Measurements from ENCODE around the gene VGLL4.

The VGLL4 gene

GRCh38 chr3:11563865-11564185, 79.9 kb downstream of the VGLL4 start:
- Histone ChIP-seq H3K4me3 (ENCODE audit: low read length) (no peak overlapping the region), H3K27ac (ENCODE audit: low read depth, low read length) (no peak overlapping the region), H3K4ac (ENCODE audit: low read depth, low read length) (no peak overlapping the region), H3K23ac (ENCODE audit: low read length) (no peak overlapping the region), H3K79me1 (ENCODE audit: low read length) (peaks cover 18% of the 10 kb centered on the region), H4K8ac (ENCODE audit: low read depth, low read length) (no peak overlapping the region), H3K4me2 (ENCODE audit: low read length) (no peak overlapping the region), H2BK5ac (ENCODE audit: low read length) (no peak overlapping the region), H3K9ac (ENCODE audit: low read length) (no peak overlapping the region), H3K4me1 (ENCODE audit: control insufficient read depth, low read depth, low read length) (no peaks in the 10 kb centered on the region), H3K36me3 (ENCODE audit: control insufficient read depth, insufficient read depth, low read length) (no peaks in the 10 kb centered on the region), H2BK120ac (ENCODE audit: low read depth, low read length) (no peak overlapping the region), H3K56ac (ENCODE audit: low read length) (no peak overlapping the region), H3K27me3 (ENCODE audit: insufficient read depth, low read length, poor library complexity) (no peaks in the 10 kb centered on the region), H2AK5ac (ENCODE audit: low read length) (no peak overlapping the region), H3K18ac (ENCODE audit: low read length) (no peak overlapping the region), H3K79me2 (ENCODE audit: control insufficient read depth, insufficient read depth, low read length) (peaks cover 13% of the 10 kb centered on the region), H2BK15ac (replicated peaks; ENCODE audit: low read depth) (no peak overlapping the region), H4K5ac (ENCODE audit: low read length) (no peak overlapping the region)
- no CpG with 5 or more reads among the region's 7 CpGs for WGBS (ENCODE audit: extremely low coverage, insufficient coverage, low lambda C conversion rate)
- no peak for DNase-seq

GRCh38 chr3:11563159-11563864, 80.4 kb downstream of the VGLL4 start:
- no peak overlapping the region for H3K27ac ChIP-seq (ENCODE audit: low read depth, low read length)
- no peak overlapping the region for H3K4me2 ChIP-seq (ENCODE audit: low read length)
- no peak overlapping the region for H2AK5ac ChIP-seq (ENCODE audit: low read length)
- DNase-seq: no peak
- no peak overlapping the region for H3K23ac ChIP-seq (ENCODE audit: low read length)
- H3K9ac ChIP-seq (ENCODE audit: low read length): no peak overlapping the region
- peaks cover 17% of the 10 kb centered on the region for H3K79me1 ChIP-seq (ENCODE audit: low read length)
- no peak overlapping the region for H3K18ac ChIP-seq (ENCODE audit: low read length)
- H4K5ac ChIP-seq (ENCODE audit: low read length): no peak overlapping the region
- H3K79me2 ChIP-seq (ENCODE audit: control insufficient read depth, insufficient read depth, low read length): peaks cover 13% of the 10 kb centered on the region
- WGBS (ENCODE audit: extremely low coverage, insufficient coverage, low lambda C conversion rate): no CpG with 5 or more reads among the region's 16 CpGs
- no peak overlapping the region for H3K4ac ChIP-seq (ENCODE audit: low read depth, low read length)
- H3K56ac ChIP-seq (ENCODE audit: low read length): no peak overlapping the region
- H2BK5ac ChIP-seq (ENCODE audit: low read length): no peak overlapping the region
- H2BK15ac ChIP-seq (replicated peaks; ENCODE audit: low read depth): no peak overlapping the region
- no peak overlapping the region for H2BK120ac ChIP-seq (ENCODE audit: low read depth, low read length)
- H3K4me1 ChIP-seq (ENCODE audit: control insufficient read depth, low read depth, low read length): no peaks in the 10 kb centered on the region
- no peaks in the 10 kb centered on the region for H3K36me3 ChIP-seq (ENCODE audit: control insufficient read depth, insufficient read depth, low read length)
- H4K8ac ChIP-seq (ENCODE audit: low read depth, low read length): no peak overlapping the region
- H3K4me3 ChIP-seq (ENCODE audit: low read length): no peak overlapping the region
- H3K27me3 ChIP-seq (ENCODE audit: insufficient read depth, low read length, poor library complexity): no peaks in the 10 kb centered on the region

- no peak overlapping the region for H2BK5ac ChIP-seq (ENCODE audit: low read length)
- H3K36me3 ChIP-seq (ENCODE audit: control insufficient read depth, insufficient read depth, low read length): peaks cover 2% of the 10 kb centered on the region
- H3K4me2 ChIP-seq (ENCODE audit: low read length): no peak overlapping the region
- H3K79me2 ChIP-seq (ENCODE audit: control insufficient read depth, insufficient read depth, low read length): peaks cover 13% of the 10 kb centered on the region
- H3K23ac ChIP-seq (ENCODE audit: low read length): no peak overlapping the region
- no peak overlapping the region for H3K4me3 ChIP-seq (ENCODE audit: low read length)
- H3K56ac ChIP-seq (ENCODE audit: low read length): no peak overlapping the region
- peaks cover 18% of the 10 kb centered on the region for H3K79me1 ChIP-seq (ENCODE audit: low read length)
- DNase-seq: no peak
- no peak overlapping the region for H3K4ac ChIP-seq (ENCODE audit: low read depth, low read length)
- no peaks in the 10 kb centered on the region for H3K27me3 ChIP-seq (ENCODE audit: insufficient read depth, low read length, poor library complexity)
- H3K18ac ChIP-seq (ENCODE audit: low read length): no peak overlapping the region
- no CpG with 5 or more reads among the region's 17 CpGs for WGBS (ENCODE audit: extremely low coverage, insufficient coverage, low lambda C conversion rate)
- H3K9ac ChIP-seq (ENCODE audit: low read length): no peak overlapping the region
- no peak overlapping the region for H2BK120ac ChIP-seq (ENCODE audit: low read depth, low read length)
- no peak overlapping the region for H2AK5ac ChIP-seq (ENCODE audit: low read length)
- no peaks in the 10 kb centered on the region for H3K4me1 ChIP-seq (ENCODE audit: control insufficient read depth, low read depth, low read length)
- H3K27ac ChIP-seq (ENCODE audit: low read depth, low read length): no peak overlapping the region
- no peak overlapping the region for H2BK15ac ChIP-seq (replicated peaks; ENCODE audit: low read depth)
- no peak overlapping the region for H4K5ac ChIP-seq (ENCODE audit: low read length)
- no peak overlapping the region for H4K8ac ChIP-seq (ENCODE audit: low read depth, low read length)
Observed at GRCh38 chr3:11562277-11562881, 81.3 kb downstream of the VGLL4 start.

- WGBS (ENCODE audit: extremely low coverage, insufficient coverage, low lambda C conversion rate): no CpG with 5 or more reads among the region's 12 CpGs
Observed at GRCh38 chr3:11560746-11561145, 83.0 kb downstream of the VGLL4 start.

DNA sequence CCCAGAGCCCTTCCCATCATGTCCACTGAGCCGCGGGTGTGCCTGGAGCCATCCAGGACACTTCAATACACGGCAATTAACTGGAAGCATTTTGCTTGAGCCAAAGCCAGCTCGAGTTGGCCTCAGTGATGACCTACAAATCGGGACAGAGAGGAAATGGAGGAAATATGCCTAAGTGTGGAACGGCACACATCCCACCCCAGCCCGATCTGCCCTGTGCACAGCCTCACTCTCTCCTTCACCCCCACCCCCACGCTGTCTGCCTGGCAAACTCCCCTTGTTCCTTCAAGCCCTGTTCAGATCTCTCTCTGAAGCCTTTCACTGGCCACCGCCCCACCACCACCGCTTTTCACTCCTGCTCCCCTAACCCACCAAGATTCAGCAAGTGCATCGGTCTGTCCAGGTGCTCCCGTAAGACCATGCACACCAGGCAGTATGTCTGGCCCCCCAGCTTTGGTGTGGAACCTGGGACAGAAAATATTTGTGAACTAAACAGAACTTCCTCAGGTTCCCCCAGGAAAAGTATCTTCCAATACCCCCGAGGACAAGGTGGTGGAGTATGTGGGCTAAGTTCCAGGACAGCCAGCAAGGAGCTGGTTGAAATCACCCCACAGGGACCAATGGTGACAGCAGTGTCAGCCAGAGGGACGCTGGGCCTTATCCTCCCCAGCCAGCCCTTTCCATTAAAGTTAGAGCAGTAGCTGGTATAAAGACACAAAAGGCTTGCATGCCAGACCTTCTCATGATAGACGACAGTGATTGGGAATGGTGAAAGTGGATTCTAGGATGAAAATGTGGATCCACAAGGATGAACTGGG, 83.7 kb downstream of the VGLL4 start:
- Histone ChIP-seq H3K36me3 (ENCODE audit: control insufficient read depth, insufficient read depth, low read length) (peaks cover 2% of the 10 kb centered on the region), H3K56ac (ENCODE audit: low read length) (no peak overlapping the region), H2AK5ac (ENCODE audit: low read length) (no peak overlapping the region), H4K8ac (ENCODE audit: low read depth, low read length) (no peak overlapping the region), H3K9ac (ENCODE audit: low read length) (no peak overlapping the region), H2BK120ac (ENCODE audit: low read depth, low read length) (no peak overlapping the region), H3K79me2 (ENCODE audit: control insufficient read depth, insufficient read depth, low read length) (no peaks in the 10 kb centered on the region), H3K27ac (ENCODE audit: low read depth, low read length) (no peak overlapping the region), H3K4ac (ENCODE audit: low read depth, low read length) (no peak overlapping the region), H2BK15ac (replicated peaks; ENCODE audit: low read depth) (no peak overlapping the region), H3K79me1 (ENCODE audit: low read length) (peaks cover 5% of the 10 kb centered on the region), H3K4me2 (ENCODE audit: low read length) (no peak overlapping the region), H3K4me1 (ENCODE audit: control insufficient read depth, low read depth, low read length) (no peaks in the 10 kb centered on the region), H3K4me3 (ENCODE audit: low read length) (no peak overlapping the region), H4K5ac (ENCODE audit: low read length) (no peak overlapping the region), H3K23ac (ENCODE audit: low read length) (no peak overlapping the region), H3K27me3 (ENCODE audit: insufficient read depth, low read length, poor library complexity) (no peaks in the 10 kb centered on the region), H3K18ac (ENCODE audit: low read length) (no peak overlapping the region), H2BK5ac (ENCODE audit: low read length) (no peak overlapping the region)
- no CpG with 5 or more reads among the region's 15 CpGs for WGBS (ENCODE audit: extremely low coverage, insufficient coverage, low lambda C conversion rate)
- DNase-seq: no peak

More at GRCh38 chr3:11560746-11561145, 83.0 kb downstream of the VGLL4 start:
- H2BK120ac ChIP-seq (ENCODE audit: low read depth, low read length): no peak overlapping the region
- no peak overlapping the region for H3K18ac ChIP-seq (ENCODE audit: low read length)
- DNase-seq: no peak
- H3K23ac ChIP-seq (ENCODE audit: low read length): no peak overlapping the region
- no peak overlapping the region for H4K8ac ChIP-seq (ENCODE audit: low read depth, low read length)
- no peak overlapping the region for H3K56ac ChIP-seq (ENCODE audit: low read length)
- peaks cover 10% of the 10 kb centered on the region for H3K79me1 ChIP-seq (ENCODE audit: low read length)
- H3K4me1 ChIP-seq (ENCODE audit: control insufficient read depth, low read depth, low read length): no peaks in the 10 kb centered on the region
- H4K5ac ChIP-seq (ENCODE audit: low read length): no peak overlapping the region
- H3K79me2 ChIP-seq (ENCODE audit: control insufficient read depth, insufficient read depth, low read length): peaks cover 4% of the 10 kb centered on the region
- no peak overlapping the region for H3K4ac ChIP-seq (ENCODE audit: low read depth, low read length)
- no peak overlapping the region for H2BK5ac ChIP-seq (ENCODE audit: low read length)
- H2BK15ac ChIP-seq (replicated peaks; ENCODE audit: low read depth): no peak overlapping the region
- no peaks in the 10 kb centered on the region for H3K27me3 ChIP-seq (ENCODE audit: insufficient read depth, low read length, poor library complexity)
- H3K36me3 ChIP-seq (ENCODE audit: control insufficient read depth, insufficient read depth, low read length): peaks cover 2% of the 10 kb centered on the region
- H3K9ac ChIP-seq (ENCODE audit: low read length): no peak overlapping the region
- no peak overlapping the region for H3K4me2 ChIP-seq (ENCODE audit: low read length)
- no peak overlapping the region for H3K27ac ChIP-seq (ENCODE audit: low read depth, low read length)
- no peak overlapping the region for H2AK5ac ChIP-seq (ENCODE audit: low read length)
- H3K4me3 ChIP-seq (ENCODE audit: low read length): no peak overlapping the region

Data from mesendoderm (in vitro differentiated cells).